Measurements from ENCODE around the gene RAB3GAP2. TPM values are rescaled to one million over a fixed set of nuclear protein-coding genes. Genes with fewer than 3 reads are reported as not detected.
"Not testable (repeated sequence)": the region's sequence is repeated elsewhere in the genome, so short reads cannot be mapped to it uniquely, and the experiment has no call there.

Gene RAB3GAP2
- total RNA-seq, 2 donors from 2014 or later = 50.1 to 50.5 TPM

DNA sequence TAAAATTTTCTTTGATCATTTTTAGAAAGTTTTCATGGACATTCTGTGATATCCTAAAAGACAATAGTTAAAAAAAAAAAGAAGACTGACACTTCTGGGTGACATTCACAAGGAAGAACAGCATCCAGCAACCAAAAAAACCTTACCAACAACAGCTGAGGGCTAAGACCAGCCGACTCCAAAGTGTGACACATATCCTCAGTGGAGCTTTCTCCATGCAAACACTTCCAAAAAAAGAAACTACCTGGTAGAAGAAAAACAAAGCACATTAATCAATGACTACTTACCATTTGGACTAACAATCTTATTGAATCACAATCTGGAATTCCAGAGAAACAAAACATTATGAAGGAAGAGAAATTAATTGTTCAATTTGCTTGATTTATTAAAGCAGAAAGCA is 90.1 kb downstream of the RAB3GAP2 start:
- Mint-ChIP-seq H3K36me3 (ENCODE audit: low read depth) (peaks cover 89% of the 10 kb centered on the region), H3K27ac (no peak overlapping the region), H3K9me3 (no peaks in the 10 kb centered on the region), H3K27me3 (no peaks in the 10 kb centered on the region), H3K4me3 (no peak overlapping the region), H3K4me1 (no peaks in the 10 kb centered on the region)
- no peak for ATAC-seq (replicated peaks)

DNA sequence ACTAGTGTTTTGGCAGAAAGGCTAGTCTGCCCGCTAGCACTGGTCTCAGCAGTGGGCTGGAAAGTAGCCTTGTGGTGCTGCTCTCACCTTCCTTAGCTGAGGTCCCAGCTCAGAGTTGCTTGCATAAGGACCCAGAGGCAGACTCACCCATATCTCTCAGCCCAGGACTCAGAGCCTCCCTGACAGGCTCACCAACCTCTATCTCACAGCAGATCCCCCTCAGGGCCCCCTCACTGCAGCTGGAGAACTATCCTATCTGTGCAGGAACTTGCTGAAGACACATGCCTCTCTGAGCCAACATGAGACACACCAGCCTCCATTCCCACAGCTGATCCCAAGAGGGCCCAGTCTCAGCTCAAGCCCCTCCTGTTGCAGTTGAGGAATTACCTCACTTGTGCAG is 95.7 kb downstream of the RAB3GAP2 start:
- peaks cover 97% of the 10 kb centered on the region for H3K36me3 Mint-ChIP-seq (ENCODE audit: low read depth)

DNA sequence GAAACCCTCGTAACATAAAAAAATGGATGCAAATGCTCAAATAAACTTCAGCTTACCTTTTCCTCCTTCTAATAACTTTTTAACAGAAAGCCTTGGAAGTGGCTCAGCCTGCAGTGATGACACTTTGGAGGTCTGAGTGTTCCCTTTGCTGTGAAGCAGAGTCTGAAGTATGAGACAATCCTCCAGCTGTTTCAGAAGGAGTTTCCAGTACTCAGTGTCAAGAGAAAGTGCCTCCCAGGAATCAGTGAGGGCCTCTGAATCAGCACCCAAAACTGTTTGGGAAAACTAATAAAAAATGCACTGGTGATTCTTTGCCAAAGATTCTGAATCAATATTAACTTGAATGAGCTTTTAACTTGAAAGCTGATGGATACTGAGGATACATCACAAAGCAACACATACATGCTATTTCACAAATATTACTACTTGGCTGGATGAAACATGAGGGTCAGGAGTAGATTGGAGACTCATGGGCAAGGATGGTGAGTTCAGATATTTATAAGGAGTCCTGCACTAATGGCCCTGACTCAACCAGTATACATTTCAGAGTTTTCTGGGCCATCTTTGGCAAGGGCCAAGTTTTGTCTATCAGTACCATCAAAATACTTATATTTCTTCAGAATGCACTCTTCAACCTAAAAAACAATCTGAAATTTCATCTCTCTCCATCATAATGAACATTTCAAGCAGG is 101.3 kb downstream of the RAB3GAP2 start:
- Mint-ChIP-seq H3K9me3 (no peaks in the 10 kb centered on the region), H3K27me3 (no peaks in the 10 kb centered on the region), H3K36me3 (ENCODE audit: low read depth) (peaks cover 99% of the 10 kb centered on the region), H3K4me3 (no peak overlapping the region), H3K27ac (no peak overlapping the region), H3K4me1 (no peaks in the 10 kb centered on the region)
- ATAC-seq (replicated peaks) = no peak

More for the DNA sequence above, 95.7 kb downstream of the RAB3GAP2 start:
- Mint-ChIP-seq H3K27me3 (no peaks in the 10 kb centered on the region), H3K4me1 (no peaks in the 10 kb centered on the region), H3K27ac (no peak overlapping the region), H3K9me3 (no peaks in the 10 kb centered on the region), H3K4me3 (no peak overlapping the region)
- ATAC-seq (replicated peaks) = no peak

DNA sequence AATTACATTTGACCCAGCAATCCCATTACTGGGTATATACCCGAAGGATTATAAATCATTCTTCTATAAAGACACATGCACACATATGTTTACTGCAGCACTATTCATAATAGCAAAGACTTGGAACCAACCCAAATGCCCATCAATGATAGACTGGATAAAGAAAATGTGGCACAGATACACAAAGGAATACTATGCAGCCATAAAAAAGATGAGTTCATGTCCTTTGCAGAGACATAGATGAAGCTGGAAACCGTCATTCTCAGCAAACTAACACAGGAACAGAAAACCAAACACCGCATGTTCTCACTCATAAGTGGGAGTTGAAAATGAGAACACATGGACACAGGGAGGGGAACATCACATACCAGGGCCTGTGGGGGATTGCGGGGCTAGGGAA is 102.4 kb downstream of the RAB3GAP2 start:
- not testable (repeated sequence) for H3K9me3 Mint-ChIP-seq; H3K27me3 Mint-ChIP-seq; H3K4me1 Mint-ChIP-seq; H3K4me3 Mint-ChIP-seq; ATAC-seq (replicated peaks); H3K27ac Mint-ChIP-seq
- H3K36me3 Mint-ChIP-seq (ENCODE audit: low read depth) = peaks cover 99% of the 10 kb centered on the region

GRCh38 chr1:220166853-220167252 is 105.4 kb downstream of the RAB3GAP2 start:
- no peak for ATAC-seq (replicated peaks)
- Mint-ChIP-seq H3K4me3 (no peak overlapping the region), H3K4me1 (no peaks in the 10 kb centered on the region), H3K27ac (no peak overlapping the region), H3K9me3 (no peaks in the 10 kb centered on the region), H3K27me3 (no peaks in the 10 kb centered on the region), H3K36me3 (ENCODE audit: low read depth) (peaks cover 84% of the 10 kb centered on the region)

- Mint-ChIP-seq H3K4me3 (no peak overlapping the region), H3K9me3 (no peaks in the 10 kb centered on the region), H3K36me3 (ENCODE audit: low read depth) (peaks cover 82% of the 10 kb centered on the region), H3K27ac (no peak overlapping the region), H3K27me3 (no peaks in the 10 kb centered on the region), H3K4me1 (no peaks in the 10 kb centered on the region)
- ATAC-seq (replicated peaks) = no peak
Measured at GRCh38 chr1:220164517-220164916, 107.7 kb downstream of the RAB3GAP2 start.

DNA sequence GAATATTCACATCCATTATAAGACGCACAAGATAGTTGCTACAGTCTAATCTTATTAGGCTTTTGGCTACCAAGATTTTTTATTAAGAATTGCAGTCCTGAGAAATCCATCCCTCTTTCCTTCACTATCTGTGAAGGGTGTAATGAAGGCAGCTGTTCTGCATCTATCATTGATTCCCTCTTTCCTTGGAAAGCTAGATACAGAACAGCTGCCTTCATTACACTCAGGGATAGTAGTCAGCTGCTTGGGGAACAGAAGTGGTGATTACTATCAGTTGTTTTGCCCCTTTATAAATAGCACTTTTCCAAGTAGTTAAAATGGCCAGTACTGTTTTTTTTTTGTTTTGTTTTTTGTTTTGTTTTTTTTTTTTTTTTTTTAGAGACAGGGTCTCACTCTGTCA is 108.1 kb downstream of the RAB3GAP2 start:
- Mint-ChIP-seq H3K4me1 (no peaks in the 10 kb centered on the region), H3K9me3 (no peaks in the 10 kb centered on the region), H3K27me3 (no peaks in the 10 kb centered on the region), H3K36me3 (ENCODE audit: low read depth) (peaks cover 80% of the 10 kb centered on the region), H3K27ac (no peak overlapping the region), H3K4me3 (no peak overlapping the region)
- no peak for ATAC-seq (replicated peaks)

GRCh38 chr1:220160027-220160426 is 112.2 kb downstream of the RAB3GAP2 start:
- H3K27ac Mint-ChIP-seq = peak overlapping the region; percentile 37
- no peak for ATAC-seq (replicated peaks)
- H3K4me3 Mint-ChIP-seq = no peak overlapping the region
- no peaks in the 10 kb centered on the region for H3K9me3 Mint-ChIP-seq
- no peaks in the 10 kb centered on the region for H3K27me3 Mint-ChIP-seq
- H3K36me3 Mint-ChIP-seq (ENCODE audit: low read depth) = peaks cover 81% of the 10 kb centered on the region
- peaks cover 25% of the 10 kb centered on the region for H3K4me1 Mint-ChIP-seq

- H3K9me3 Mint-ChIP-seq = no peaks in the 10 kb centered on the region
- H3K27ac Mint-ChIP-seq = no peak overlapping the region
- peaks cover 81% of the 10 kb centered on the region for H3K36me3 Mint-ChIP-seq (ENCODE audit: low read depth)
Measured at GRCh38 chr1:220159041-220159440, 113.2 kb downstream of the RAB3GAP2 start.

GRCh38 chr1:220158530-220158929 is 113.7 kb downstream of the RAB3GAP2 start:
- H3K9me3 Mint-ChIP-seq; H3K4me3 Mint-ChIP-seq; ATAC-seq (replicated peaks); H3K27me3 Mint-ChIP-seq; H3K27ac Mint-ChIP-seq: not testable (repeated sequence)
- H3K36me3 Mint-ChIP-seq (ENCODE audit: low read depth) = peaks cover 81% of the 10 kb centered on the region
- peaks cover 25% of the 10 kb centered on the region for H3K4me1 Mint-ChIP-seq

More at GRCh38 chr1:220159041-220159440, 113.2 kb downstream of the RAB3GAP2 start:
- Mint-ChIP-seq H3K27me3 (no peaks in the 10 kb centered on the region), H3K4me3 (no peak overlapping the region), H3K4me1 (peaks cover 25% of the 10 kb centered on the region)
- ATAC-seq (replicated peaks) = no peak

DNA sequence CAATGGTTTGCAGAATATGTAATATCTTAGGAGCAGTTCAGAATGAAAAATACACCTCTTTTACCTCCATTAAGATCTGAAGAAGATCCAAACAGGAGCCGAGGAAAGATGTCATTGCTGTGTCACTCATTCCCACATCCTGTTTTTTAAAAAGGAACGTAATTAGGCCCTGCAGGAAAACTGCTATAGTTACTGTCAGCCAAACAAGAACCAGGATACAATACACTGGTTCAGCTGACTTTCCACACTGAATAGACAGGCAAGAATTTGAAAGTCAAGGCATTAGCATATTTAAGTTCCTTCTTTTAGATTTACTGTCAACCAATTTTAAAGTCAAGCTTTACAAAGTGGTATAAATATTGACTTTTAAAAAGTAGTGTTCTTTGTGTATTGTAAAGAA is 114.5 kb downstream of the RAB3GAP2 start:
- H3K4me1 Mint-ChIP-seq = peaks cover 25% of the 10 kb centered on the region
- no peak for ATAC-seq (replicated peaks)
- H3K4me3 Mint-ChIP-seq = peak overlapping the region; percentile 33
- H3K27me3 Mint-ChIP-seq = no peaks in the 10 kb centered on the region
- peak overlapping the region; percentile 50 for H3K27ac Mint-ChIP-seq
- no peaks in the 10 kb centered on the region for H3K9me3 Mint-ChIP-seq
- peaks cover 88% of the 10 kb centered on the region for H3K36me3 Mint-ChIP-seq (ENCODE audit: low read depth)

- peak; percentile 59 for ATAC-seq (replicated peaks)
Measured at GRCh38 chr1:220156620-220157146, 115.6 kb downstream of the RAB3GAP2 start.

GRCh38 chr1:220153147-220153546 is 119.1 kb downstream of the RAB3GAP2 start:
- no peak for ATAC-seq (replicated peaks)
- Mint-ChIP-seq H3K4me1 (peaks cover 19% of the 10 kb centered on the region), H3K9me3 (no peaks in the 10 kb centered on the region), H3K27ac (no peak overlapping the region), H3K4me3 (no peak overlapping the region), H3K27me3 (no peaks in the 10 kb centered on the region), H3K36me3 (ENCODE audit: low read depth) (peaks cover 97% of the 10 kb centered on the region)

More at GRCh38 chr1:220156620-220157146, 115.6 kb downstream of the RAB3GAP2 start:
- peaks cover 94% of the 10 kb centered on the region for H3K36me3 Mint-ChIP-seq (ENCODE audit: low read depth)
- peaks cover 25% of the 10 kb centered on the region for H3K4me1 Mint-ChIP-seq
- H3K27me3 Mint-ChIP-seq = no peaks in the 10 kb centered on the region
- no peaks in the 10 kb centered on the region for H3K9me3 Mint-ChIP-seq
- peak overlapping the region; percentile 33 for H3K4me3 Mint-ChIP-seq
- peak overlapping the region; percentile 81 for H3K27ac Mint-ChIP-seq

DNA sequence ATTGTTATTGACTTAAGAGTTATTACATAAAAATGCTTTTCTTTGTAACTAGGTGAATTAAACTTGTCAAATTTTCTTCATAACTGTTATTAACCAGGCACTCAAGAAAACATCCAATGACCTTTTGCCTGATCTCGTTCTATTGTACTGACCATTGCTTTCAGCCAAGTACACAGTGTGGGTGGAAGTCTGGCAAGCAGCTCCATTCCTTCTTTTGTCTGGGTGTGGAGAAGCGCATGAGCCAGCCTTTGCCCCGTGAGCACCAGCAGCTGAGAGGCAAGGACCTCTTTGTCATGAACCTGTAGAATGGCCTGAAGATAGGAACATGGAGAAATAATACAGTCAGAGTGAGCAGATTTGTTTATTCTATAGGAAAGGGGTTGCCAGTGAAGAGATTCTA is 120.8 kb downstream of the RAB3GAP2 start:
- peaks cover 97% of the 10 kb centered on the region for H3K36me3 Mint-ChIP-seq (ENCODE audit: low read depth)
- no peak for ATAC-seq (replicated peaks)
- H3K27ac Mint-ChIP-seq = no peak overlapping the region
- no peaks in the 10 kb centered on the region for H3K27me3 Mint-ChIP-seq
- no peak overlapping the region for H3K4me3 Mint-ChIP-seq
- H3K9me3 Mint-ChIP-seq = no peaks in the 10 kb centered on the region
- peaks cover 3% of the 10 kb centered on the region for H3K4me1 Mint-ChIP-seq

- no peak for ATAC-seq (replicated peaks)
- Mint-ChIP-seq H3K4me1 (no peaks in the 10 kb centered on the region), H3K27me3 (no peaks in the 10 kb centered on the region), H3K9me3 (no peaks in the 10 kb centered on the region), H3K36me3 (ENCODE audit: low read depth) (peaks cover 97% of the 10 kb centered on the region), H3K27ac (no peak overlapping the region), H3K4me3 (no peak overlapping the region)
Measured at GRCh38 chr1:220149742-220150141, 122.5 kb downstream of the RAB3GAP2 start.
